H9 (cell line): ENCODE results near the gene ERVH48-1. TPM values are rescaled to one million over a fixed set of nuclear protein-coding genes. Genes with fewer than 3 reads are reported as not detected.

Source experiments
- DNase-seq: peaks from one replicate; pipeline ENCODE4 v3.0.0-alpha.2; 2017
- H2AFZ ChIP-seq: one replicate; pipeline ENCODE4 v1.6.1; 2013; ENCODE audit warnings: mild to moderate bottlenecking, low read length, control low read depth, moderate library complexity
- H2AK5ac ChIP-seq: 2 replicates; pipeline ENCODE4 v1.6.1; 2013; ENCODE audit warnings: low read length, control low read depth, mixed read lengths; ENCODE audit not compliant: insufficient read length
- H2BK120ac ChIP-seq: one replicate; pipeline ENCODE4 v1.6.1; 2013; ENCODE audit warnings: low read depth, mild to moderate bottlenecking, low read length, control low read depth, inconsistent platforms; ENCODE audit not compliant: poor library complexity, severe bottlenecking
- H2BK12ac ChIP-seq: 2 replicates; pipeline ENCODE4 v1.6.1; 2013; ENCODE audit warnings: low read length, control low read depth, mixed read lengths, low read depth; ENCODE audit not compliant: insufficient read length
- H2BK15ac ChIP-seq: 2 replicates; pipeline ENCODE4 v1.6.1; 2013; ENCODE audit warnings: low read depth, low read length, control low read depth
- H2BK20ac ChIP-seq: one replicate; pipeline ENCODE4 v1.6.1; 2013; ENCODE audit warnings: low read depth, mild to moderate bottlenecking, low read length, control low read depth, inconsistent platforms; ENCODE audit not compliant: poor library complexity, severe bottlenecking
- H2BK5ac ChIP-seq: 2 replicates; pipeline ENCODE4 v1.6.1; 2013; ENCODE audit warnings: low read length, control low read depth, mixed read lengths; ENCODE audit not compliant: insufficient read length
- H3K14ac ChIP-seq: 2 replicates; pipeline ENCODE4 v1.6.1; 2013; ENCODE audit warnings: low read length, control low read depth; ENCODE audit not compliant: insufficient read depth
- H3K18ac ChIP-seq: 2 replicates; pipeline ENCODE4 v1.6.1; 2013; ENCODE audit warnings: low read depth, mild to moderate bottlenecking, mixed read lengths, low read length, control low read depth; ENCODE audit not compliant: insufficient read length
- H3K23ac ChIP-seq: 2 replicates; pipeline ENCODE4 v1.6.1; 2013; ENCODE audit warnings: low read length, control low read depth, mixed read lengths, low read depth; ENCODE audit not compliant: insufficient read length
- H3K23me2 ChIP-seq: 2 replicates; pipeline ENCODE4 v1.6.1; 2013; ENCODE audit warnings: low read depth, mild to moderate bottlenecking, mixed read lengths, low read length, control low read depth; ENCODE audit not compliant: insufficient read length, poor library complexity, severe bottlenecking
- H3K27ac ChIP-seq: 2 replicates; pipeline ENCODE4 v1.5.1; 2013; ENCODE audit warnings: low read length, control low read depth, mixed read lengths, low read depth; ENCODE audit not compliant: insufficient read length
- H3K27me3 ChIP-seq: 2 replicates; pipeline ENCODE4 v1.6.1; 2013; ENCODE audit warnings: low read length, control low read depth, inconsistent platforms; ENCODE audit not compliant: insufficient read depth
- H3K4ac ChIP-seq: 2 replicates; pipeline ENCODE4 v1.6.1; 2013; ENCODE audit warnings: low read depth, mild to moderate bottlenecking, control low read depth, inconsistent platforms, low read length, moderate library complexity
- H3K4me1 ChIP-seq: 2 replicates; pipeline ENCODE4 v1.6.1; 2013; ENCODE audit warnings: low read length, control low read depth, inconsistent platforms; ENCODE audit not compliant: insufficient read depth
- H3K4me2 ChIP-seq: 2 replicates; pipeline ENCODE4 v1.6.1; 2013; ENCODE audit warnings: low read length, control low read depth, mixed read lengths; ENCODE audit not compliant: insufficient read length, insufficient read depth
- H3K56ac ChIP-seq: 2 replicates; pipeline ENCODE4 v1.6.1; 2013; ENCODE audit warnings: low read depth, mild to moderate bottlenecking, mixed read lengths, low read length, control low read depth; ENCODE audit not compliant: insufficient read length
- H3K79me1 ChIP-seq: 2 replicates; pipeline ENCODE4 v1.6.1; 2013; ENCODE audit warnings: low read depth, mild to moderate bottlenecking, moderate library complexity, low read length, control low read depth, inconsistent platforms; ENCODE audit not compliant: insufficient read depth, poor library complexity, severe bottlenecking
- H3K79me2 ChIP-seq: 2 replicates; pipeline ENCODE4 v1.6.1; 2013; ENCODE audit warnings: low read length, control low read depth, inconsistent platforms; ENCODE audit not compliant: insufficient read depth
- H3K9ac ChIP-seq: 2 replicates; pipeline ENCODE4 v1.6.1; 2013; ENCODE audit warnings: low read length, control low read depth, mixed read lengths; ENCODE audit not compliant: insufficient read length; ENCODE audit errors: extremely low read depth
- H3K9me3 ChIP-seq: one replicate; pipeline ENCODE4 v1.6.1; 2013; ENCODE audit warnings: low read depth, low read length, inconsistent platforms; ENCODE audit not compliant: control insufficient read depth
- H3T11ph ChIP-seq: one replicate; pipeline ENCODE4 v1.6.1; 2013; ENCODE audit warnings: mild to moderate bottlenecking, low read length, control low read depth, inconsistent platforms
- H4K20me1 ChIP-seq: one replicate; pipeline ENCODE4 v1.6.1; 2013; ENCODE audit not compliant: control insufficient read depth, insufficient read length, insufficient read depth
- H4K5ac ChIP-seq: 2 replicates; pipeline ENCODE4 v1.6.1; 2013; ENCODE audit warnings: low read depth, mild to moderate bottlenecking, mixed read lengths, low read length, control low read depth; ENCODE audit not compliant: insufficient read length
- H4K8ac ChIP-seq: replicated peaks from 2 replicates; pipeline ENCODE4 v1.6.1; 2013; ENCODE audit warnings: low read length, control low read depth, mixed read lengths, low read depth; ENCODE audit not compliant: insufficient read length
- H4K91ac ChIP-seq: 2 replicates; pipeline ENCODE4 v1.6.1; 2013; ENCODE audit warnings: low read depth, mild to moderate bottlenecking, moderate library complexity, mixed read lengths, low read length, control low read depth; ENCODE audit not compliant: insufficient read length
- H3K27ac Mint-ChIP-seq, 3 experiments: 2 replicates in 2 of 3; 3 replicates in 1 of 3; pipeline ENCODE4 v1.8.0; 2020 to 2021; ENCODE audit warnings: mixed read lengths in 3 of 3, mild to moderate bottlenecking in 1 of 3, moderate library complexity in 1 of 3
- H3K27me3 Mint-ChIP-seq: 2 replicates; pipeline ENCODE4 v1.8.0; 2021; ENCODE audit warnings: low read depth, mild to moderate bottlenecking, moderate library complexity, mixed read lengths
- H3K36me3 Mint-ChIP-seq, 3 experiments: 2 replicates in 2 of 3; 3 replicates in 1 of 3; pipeline ENCODE4 v1.8.0; 2020 to 2021; ENCODE audit warnings: low read depth in 3 of 3, mixed read lengths in 3 of 3; ENCODE audit not compliant: insufficient read depth in 1 of 3
- H3K4me1 Mint-ChIP-seq, 2 experiments: 2 replicates each; pipeline ENCODE4 v1.8.0; 2020; ENCODE audit warnings: mixed read lengths in 2 of 2
- H3K4me3 Mint-ChIP-seq, 2 experiments: 2 replicates in 1 of 2; 3 replicates in 1 of 2; pipeline ENCODE4 v1.8.0; 2020 to 2021; ENCODE audit warnings: mild to moderate bottlenecking in 2 of 2, mixed read lengths in 2 of 2, moderate library complexity in 1 of 2
- H3K9me3 Mint-ChIP-seq, 2 experiments: 2 replicates in 1 of 2; 3 replicates in 1 of 2; pipeline ENCODE4 v1.8.0; 2020; ENCODE audit warnings: mild to moderate bottlenecking in 2 of 2, mixed read lengths in 2 of 2, moderate library complexity in 1 of 2
- CTCF ChIP-seq: fragments of 200-600 bp; sonication (generic); conservative IDR thresholded peaks from 3 replicates; pipeline ENCODE4 v1.8.0; 2021; ENCODE audit warnings: antibody characterized with exemption, mild to moderate bottlenecking
- WGBS: extraction: QIAGEN DNeasy Blood & Tissue Kit; methylation state at CpG from one replicate; pipeline ENCODE4 v1.1.7; 2013; ENCODE audit warnings: missing lambda C conversion rate, low lambda C conversion rate, mixed read lengths; ENCODE audit not compliant: insufficient read length; ENCODE audit errors: extremely low coverage; 5-methylcytosine and 5-hydroxymethylcytosine counted together
- total RNA-seq: library from RNA; stranded (reverse); gene quantifications from 2 replicates; pipeline ENCODE4 v1.2.1, GENCODE V29; 2021

The ERVH48-1 gene
- total RNA-seq, 1 experiment from 2014 or later, result 234 TPM

DNA sequence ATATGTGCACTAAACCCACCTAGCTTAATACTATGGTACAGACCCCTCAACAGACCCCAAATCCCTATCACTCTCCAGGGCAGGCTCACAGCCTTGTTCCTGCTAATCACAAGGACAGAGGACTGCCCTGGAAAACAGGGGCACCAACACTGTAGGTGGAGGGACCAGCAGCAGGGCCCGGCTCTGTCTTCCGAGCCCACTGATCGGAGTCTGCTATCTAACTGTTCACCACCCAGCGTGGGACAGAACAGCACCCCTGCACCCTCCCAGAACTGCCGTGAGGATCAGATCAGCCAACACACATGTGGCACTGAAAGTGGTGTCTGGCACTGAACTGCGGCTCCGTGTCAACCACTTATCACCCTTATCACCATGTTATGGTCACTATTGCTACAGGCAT, 52.3 kb downstream of the ERVH48-1 start:
- Histone ChIP-seq H4K8ac (no peak overlapping the region), H2BK120ac (no peak overlapping the region), H3K56ac (no peak overlapping the region), H3K27me3 (no peaks in the 10 kb centered on the region), H3T11ph (no peak overlapping the region), H2AK5ac (no peak overlapping the region), H3K9ac (no peak overlapping the region), H3K79me1 (no peaks in the 10 kb centered on the region), H4K91ac (no peak overlapping the region), H4K20me1 (no peaks in the 10 kb centered on the region), H2BK5ac (no peak overlapping the region), H2BK12ac (no peak overlapping the region), H3K4ac (no peak overlapping the region), H3K27ac (no peak overlapping the region), H3K23me2 (peaks cover under 1% of the 10 kb centered on the region), H4K5ac (no peak overlapping the region), H2BK15ac (no peak overlapping the region), H3K14ac (no peak overlapping the region), H3K9me3 (no peaks in the 10 kb centered on the region), H2AFZ (no peak overlapping the region), H3K79me2 (peaks cover 14% of the 10 kb centered on the region; the same call in 1 of the 2 replicates), H3K18ac (no peak overlapping the region), H2BK20ac (no peak overlapping the region), H3K4me2 (no peak overlapping the region), H3K23ac (no peak overlapping the region), H3K4me1 (no peaks in the 10 kb centered on the region)
- H3K27me3 Mint-ChIP-seq, result no peaks in the 10 kb centered on the region
- no peaks in the 10 kb centered on the region for H3K9me3 Mint-ChIP-seq
- peaks cover 2 to 6% of the 10 kb centered on the region in 2 experiments for H3K4me1 Mint-ChIP-seq
- H3K27ac Mint-ChIP-seq, result no peak overlapping the region; a peak in 1 of 7 replicates
- DNase-seq, result no peak
- no CpG with 5 or more reads among the region's 7 CpGs for WGBS
- peaks cover 49 to 93% (median 85%) of the 10 kb centered on the region in 3 experiments; a peak in 6 of 7 replicates for H3K36me3 Mint-ChIP-seq
- TF ChIP-seq CTCF, result no peak
- no peak overlapping the region for H3K4me3 Mint-ChIP-seq
